SJSA1 (cell line): ENCODE results near the gene RASIP1. TPM values are rescaled to one million over a fixed set of nuclear protein-coding genes. Genes with fewer than 3 reads are reported as not detected.
"Not testable (repeated sequence)": the region's sequence is repeated elsewhere in the genome, so short reads cannot be mapped to it uniquely, and the experiment has no call there.

Source experiments
- DNase-seq, 2 experiments: peaks; one replicate each; pipeline ENCODE4 v3.0.0-alpha.2; 2015 to 2020; ENCODE audit warnings: low spot score in 2 of 2, low read depth in 1 of 2
- H3K27ac ChIP-seq: fragments of 250-450 bp; sonication (Bioruptor Pico); 2 replicates; pipeline ENCODE4 v1.5.1; 2020; ENCODE audit warnings: mild to moderate bottlenecking, moderate library complexity
- H3K27me3 ChIP-seq: fragments of 250-450 bp; sonication (Bioruptor Pico); replicated peaks from 2 replicates; pipeline ENCODE4 v1.5.1; 2020; ENCODE audit warnings: mild to moderate bottlenecking, moderate library complexity
- H3K36me3 ChIP-seq: fragments of 250-450 bp; sonication (Bioruptor Pico); 2 replicates; pipeline ENCODE4 v1.5.1; 2020; ENCODE audit warnings: mild to moderate bottlenecking
- H3K4me1 ChIP-seq: fragments of 250-450 bp; sonication (Bioruptor Pico); replicated peaks from 2 replicates; pipeline ENCODE4 v1.6.1; 2021; ENCODE audit warnings: mild to moderate bottlenecking
- H3K4me3 ChIP-seq: fragments of 250-450 bp; sonication (Bioruptor Pico); 2 replicates; pipeline ENCODE4 v1.5.1; 2020; ENCODE audit warnings: mild to moderate bottlenecking
- H3K9me3 ChIP-seq: fragments of 250-450 bp; sonication (Bioruptor Pico); replicated peaks from 2 replicates; pipeline ENCODE4 v1.5.1; 2020; ENCODE audit warnings: mild to moderate bottlenecking
- total RNA-seq: library from RNA; depleted of rRNA; stranded (reverse); fragments of >200 nt; shearing (Covaris generic); gene quantifications from 2 replicates; pipeline ENCODE4 v1.2.3, GENCODE V29; 2014

The RASIP1 gene
- total RNA-seq, 1 experiment from 2014 or later = 0.21 TPM

DNA sequence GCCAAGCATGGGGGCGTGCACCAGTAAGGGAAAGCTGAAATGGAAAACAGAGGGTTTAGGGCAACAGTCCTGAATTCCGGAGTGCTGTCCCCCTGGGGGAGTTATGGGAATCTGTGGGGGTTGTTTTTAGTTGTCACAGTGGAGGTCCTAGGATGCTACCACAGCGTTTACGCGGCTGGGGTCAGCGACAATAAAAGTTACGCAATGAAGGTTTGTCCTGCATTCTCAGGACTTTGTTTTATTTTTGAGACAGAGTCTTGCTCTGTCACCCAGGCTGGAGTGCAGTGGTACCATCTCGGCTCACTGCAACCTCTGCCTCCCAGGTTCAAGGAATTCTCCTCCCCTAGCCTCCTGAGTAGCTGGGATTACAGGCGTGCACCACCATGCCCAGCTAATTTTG lies 46.8 kb downstream of the RASIP1 start:
- not testable (repeated sequence) for H3K27ac ChIP-seq

DNA sequence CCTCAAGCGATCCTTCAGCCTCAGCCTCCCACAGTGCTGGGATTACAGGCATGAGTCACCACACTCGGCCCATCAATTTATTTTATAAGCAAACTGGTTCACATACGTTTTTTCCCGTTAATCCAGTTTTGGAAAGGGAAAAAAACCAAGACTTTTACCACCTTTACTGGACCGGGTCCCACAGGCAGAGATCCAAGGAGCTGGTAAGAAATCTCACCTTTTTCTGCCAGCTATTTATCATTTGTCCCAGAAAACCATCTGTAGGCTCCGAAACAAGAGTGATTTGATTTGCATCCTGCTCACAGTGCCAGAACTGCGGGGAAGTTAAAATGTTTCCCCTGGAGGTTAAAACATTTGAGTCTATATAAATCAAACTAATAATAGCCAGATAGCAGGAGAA lies 51.0 kb downstream of the RASIP1 start:
- Histone ChIP-seq H3K9me3 (no peaks in the 10 kb centered on the region), H3K27me3 (no peaks in the 10 kb centered on the region), H3K4me1 (no peaks in the 10 kb centered on the region), H3K4me3 (no peak overlapping the region), H3K36me3 (no peaks in the 10 kb centered on the region), H3K27ac (no peak overlapping the region)
- DNase-seq = no peak

More for the DNA sequence above, 46.8 kb downstream of the RASIP1 start:
- not testable (repeated sequence) for H3K27me3 ChIP-seq, H3K9me3 ChIP-seq, DNase-seq, H3K4me1 ChIP-seq, H3K4me3 ChIP-seq, H3K36me3 ChIP-seq

DNA sequence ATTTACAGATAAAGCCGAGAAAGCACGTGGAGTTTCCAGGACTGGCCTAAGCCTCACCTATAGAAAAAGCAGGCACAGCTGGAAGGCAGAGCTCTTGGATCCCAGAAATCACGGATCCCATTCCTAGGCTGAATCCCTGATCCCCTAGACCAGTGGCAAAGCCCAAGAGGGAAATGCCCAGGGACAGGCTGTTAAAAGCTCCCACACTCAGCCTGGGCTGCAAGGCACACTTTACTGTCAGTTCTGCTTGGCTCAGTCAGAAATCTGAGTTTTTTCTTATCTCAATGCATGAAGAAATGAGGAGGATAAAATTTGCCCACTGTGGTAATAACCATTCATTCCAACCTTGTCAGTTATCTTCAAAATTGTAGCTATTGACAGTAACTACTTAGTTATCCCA lies 52.6 kb downstream of the RASIP1 start:
- no peaks in the 10 kb centered on the region for H3K36me3 ChIP-seq
- no peaks in the 10 kb centered on the region for H3K9me3 ChIP-seq
- H3K27ac ChIP-seq = no peak overlapping the region
- H3K4me3 ChIP-seq = no peak overlapping the region
- no peak for DNase-seq
- H3K4me1 ChIP-seq = no peaks in the 10 kb centered on the region
- no peaks in the 10 kb centered on the region for H3K27me3 ChIP-seq

DNA sequence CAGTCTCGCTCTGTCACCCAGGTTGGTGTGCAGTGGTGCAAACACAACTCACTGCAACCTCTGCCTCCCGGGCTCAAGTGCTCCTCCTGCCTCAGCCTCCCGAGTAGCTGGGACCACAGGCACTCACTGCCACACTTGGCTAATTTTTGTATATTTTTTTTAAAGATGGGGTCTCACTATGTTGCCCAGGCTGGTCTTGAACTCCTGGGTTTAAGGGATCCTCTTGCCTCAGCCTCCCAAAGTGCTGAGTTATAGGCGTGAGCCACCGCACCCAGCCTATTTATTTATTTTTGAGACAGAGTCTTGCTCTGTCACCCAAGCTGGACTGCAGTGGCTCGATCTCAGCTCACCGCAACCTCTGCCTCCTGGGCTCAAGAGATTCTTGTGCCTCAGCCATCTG lies 53.8 kb downstream of the RASIP1 start:
- not testable (repeated sequence) for H3K36me3 ChIP-seq, H3K4me3 ChIP-seq, H3K9me3 ChIP-seq, H3K27ac ChIP-seq, H3K27me3 ChIP-seq, DNase-seq, H3K4me1 ChIP-seq

DNA sequence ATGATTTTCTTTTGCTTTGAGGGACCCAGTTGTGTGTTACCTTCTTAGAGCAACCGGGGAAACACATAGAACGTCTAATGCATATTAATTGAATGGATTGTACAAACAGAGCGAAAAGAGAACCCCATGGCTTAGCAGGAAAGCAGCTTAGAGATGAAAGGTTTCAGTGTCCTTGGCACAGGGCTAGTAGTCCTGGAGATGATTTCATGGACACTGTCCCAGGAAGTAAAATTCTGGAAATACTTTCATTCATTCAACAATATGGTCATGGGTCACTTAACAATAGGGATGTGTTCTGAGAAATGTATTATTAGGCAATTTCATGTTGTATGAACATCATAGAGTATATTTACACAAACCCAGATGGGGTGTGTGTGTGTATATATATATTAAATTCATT lies 54.3 kb downstream of the RASIP1 start:
- Histone ChIP-seq H3K27me3 (no peaks in the 10 kb centered on the region), H3K4me1 (0 out of 2 replicates have a peak, but pooled peaks cover 2% of the 10 kb centered on the region), H3K36me3 (no peaks in the 10 kb centered on the region), H3K9me3 (no peaks in the 10 kb centered on the region), H3K27ac (no peak overlapping the region), H3K4me3 (no peak overlapping the region)
- no peak for DNase-seq

DNA sequence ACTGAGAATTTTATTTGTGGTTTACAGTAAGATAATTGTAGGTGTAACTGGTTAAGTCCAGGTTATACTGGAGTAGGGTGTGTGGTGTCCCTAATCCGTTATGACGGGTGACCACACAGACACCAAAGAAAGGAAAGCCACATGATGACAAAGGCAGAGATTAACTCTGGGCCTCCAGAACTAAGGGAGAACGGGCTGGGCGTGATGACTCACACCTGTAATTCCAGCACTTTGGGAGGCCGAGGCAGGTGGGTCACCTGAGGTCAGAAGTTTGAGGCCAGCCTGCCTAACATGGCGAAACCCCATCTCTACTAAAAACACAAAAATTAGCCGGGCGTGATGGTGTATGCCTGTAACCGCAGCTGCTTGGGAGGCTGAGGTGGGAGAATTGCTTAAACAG lies 54.8 kb downstream of the RASIP1 start:
- DNase-seq = no peak
- Histone ChIP-seq H3K4me3 (no peak overlapping the region), H3K36me3 (no peaks in the 10 kb centered on the region)

DNA sequence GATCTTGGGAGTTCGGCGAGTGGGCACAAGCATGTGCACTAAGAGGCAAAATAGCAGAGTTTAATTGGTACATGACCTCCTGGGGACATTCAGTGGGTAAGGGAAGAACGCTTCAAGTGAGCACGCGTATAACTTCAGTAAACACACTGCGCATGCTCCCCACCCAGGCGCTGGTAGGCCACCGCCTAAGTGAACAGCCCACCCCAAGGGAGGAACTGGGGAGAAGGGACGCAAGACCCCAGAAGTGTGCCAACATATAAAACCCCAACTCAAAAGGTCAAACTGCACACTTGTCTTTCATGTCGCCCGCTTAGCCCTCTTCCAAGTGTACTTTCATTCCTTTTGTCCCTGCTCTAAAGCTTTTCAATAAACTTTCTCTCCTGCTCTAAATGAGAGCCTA lies 57.1 kb downstream of the RASIP1 start:
- Histone ChIP-seq H3K36me3 (no peaks in the 10 kb centered on the region), H3K4me1 (0 out of 2 replicates have a peak, but pooled peaks cover 6% of the 10 kb centered on the region), H3K27me3 (no peaks in the 10 kb centered on the region), H3K4me3 (no peak overlapping the region), H3K9me3 (no peaks in the 10 kb centered on the region), H3K27ac (no peak overlapping the region)
- DNase-seq = no peak

More for the DNA sequence above, 54.8 kb downstream of the RASIP1 start:
- no peaks in the 10 kb centered on the region for H3K27me3 ChIP-seq
- no peaks in the 10 kb centered on the region for H3K9me3 ChIP-seq
- H3K27ac ChIP-seq = no peak overlapping the region
- 0 out of 2 replicates have a peak, but pooled peaks cover 6% of the 10 kb centered on the region for H3K4me1 ChIP-seq

DNA sequence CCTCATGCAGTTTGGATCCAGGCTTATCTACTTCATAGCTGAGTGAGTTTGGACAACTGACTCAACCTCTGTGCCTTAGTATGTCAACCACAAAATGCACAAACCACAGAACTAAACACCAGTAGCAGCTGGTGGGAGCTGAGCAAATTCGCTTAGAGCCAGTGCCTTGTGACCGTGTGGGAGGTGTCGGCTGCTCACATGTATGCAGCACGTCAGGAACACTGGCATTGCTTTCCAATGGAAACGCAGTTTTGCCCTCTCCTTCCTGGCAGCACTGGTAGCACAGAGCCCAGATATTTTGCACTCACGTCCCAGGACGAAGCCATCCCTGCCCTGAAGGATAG lies 59.3 kb downstream of the RASIP1 start:
- 0 out of 2 replicates have a peak, but pooled peaks cover 6% of the 10 kb centered on the region for H3K4me1 ChIP-seq
- DNase-seq = no peak
- H3K36me3 ChIP-seq = no peaks in the 10 kb centered on the region
- no peaks in the 10 kb centered on the region for H3K9me3 ChIP-seq
- no peak overlapping the region for H3K27ac ChIP-seq
- H3K4me3 ChIP-seq = no peak overlapping the region
- H3K27me3 ChIP-seq = no peaks in the 10 kb centered on the region

DNA sequence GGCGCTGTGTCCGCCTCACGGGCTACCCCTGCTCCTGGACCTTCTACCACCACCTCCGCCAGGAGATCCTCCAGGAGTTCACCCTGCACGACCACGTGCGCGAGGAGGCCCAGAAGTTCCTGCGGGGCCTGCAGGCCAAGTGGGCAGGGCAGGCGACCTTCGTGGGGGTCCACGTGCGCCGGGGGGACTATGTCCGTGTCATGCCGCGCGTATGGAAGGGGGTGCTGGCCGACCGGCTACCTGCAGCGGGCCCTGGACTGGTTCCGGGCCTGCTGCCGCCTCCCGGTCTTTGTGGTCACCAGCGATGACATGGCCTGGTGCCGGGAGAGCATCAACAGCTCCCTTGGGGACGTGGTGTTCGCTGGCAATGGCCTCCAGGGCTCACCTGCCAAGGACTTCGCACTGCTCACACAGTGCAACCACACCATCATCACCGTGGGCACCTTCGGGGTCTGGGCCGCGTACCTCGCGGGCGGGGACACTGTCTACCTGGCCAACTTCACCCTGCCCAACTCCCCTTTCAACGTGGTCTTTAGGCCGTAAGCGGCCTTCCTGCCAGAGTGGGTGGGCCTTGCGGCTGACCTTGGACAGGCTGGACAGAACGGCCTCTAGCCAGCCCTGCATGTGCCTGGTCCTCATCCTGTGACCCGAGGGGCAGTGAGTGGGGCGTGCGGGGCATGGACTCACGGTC lies 59.8 kb downstream of the RASIP1 start:
- no peak for DNase-seq
- Histone ChIP-seq H3K27me3 (no peaks in the 10 kb centered on the region), H3K4me3 (no peak overlapping the region), H3K4me1 (0 out of 2 replicates have a peak, but pooled peaks cover 6% of the 10 kb centered on the region), H3K27ac (no peak overlapping the region), H3K36me3 (no peaks in the 10 kb centered on the region), H3K9me3 (no peaks in the 10 kb centered on the region)

DNA sequence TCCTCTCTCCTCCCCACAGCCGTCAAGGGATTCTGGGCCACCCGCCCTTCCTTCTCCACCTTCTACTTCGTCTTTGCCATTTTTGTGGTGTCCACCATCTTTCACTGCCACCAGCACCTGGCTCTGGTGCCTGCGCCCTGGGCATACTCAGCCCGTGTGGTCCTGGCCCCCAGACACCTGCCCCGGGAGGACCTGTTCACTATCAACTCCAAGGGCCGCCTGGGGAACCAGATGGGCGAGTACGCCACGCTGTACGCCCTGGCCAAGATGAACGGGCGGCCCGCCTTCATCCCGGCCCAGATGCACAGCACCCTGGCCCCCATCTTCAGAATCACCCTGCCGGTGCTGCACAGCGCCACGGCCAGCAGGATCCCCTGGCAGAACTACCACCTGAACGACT lies 60.4 kb downstream of the RASIP1 start:
- not testable (repeated sequence) for H3K4me3 ChIP-seq, H3K4me1 ChIP-seq, DNase-seq, H3K9me3 ChIP-seq, H3K27me3 ChIP-seq, H3K36me3 ChIP-seq, H3K27ac ChIP-seq

DNA sequence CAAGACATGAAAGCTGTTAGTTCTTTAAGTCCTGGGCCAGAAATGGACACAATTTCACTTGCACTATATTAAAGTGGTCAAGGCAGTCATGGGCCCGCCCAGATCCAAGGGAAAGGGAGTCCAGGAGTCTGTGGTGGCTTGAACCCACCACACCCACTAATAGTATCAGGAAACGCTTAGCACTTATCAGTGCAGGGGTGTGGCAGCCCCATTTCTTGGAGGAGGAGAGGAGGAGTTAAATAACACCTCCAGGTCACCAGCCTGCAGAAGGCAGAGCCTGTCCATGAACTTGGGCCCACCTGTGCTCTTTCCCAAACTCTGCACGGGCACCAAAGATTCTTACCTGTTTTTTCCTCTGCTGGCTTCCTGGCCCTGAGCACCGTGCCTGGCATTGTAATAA lies 62.2 kb downstream of the RASIP1 start:
- Histone ChIP-seq H3K4me3 (no peak overlapping the region), H3K27ac (no peak overlapping the region), H3K4me1 (0 out of 2 replicates have a peak, but pooled peaks cover 6% of the 10 kb centered on the region), H3K9me3 (no peaks in the 10 kb centered on the region), H3K36me3 (no peaks in the 10 kb centered on the region), H3K27me3 (no peaks in the 10 kb centered on the region)
- DNase-seq = no peak

DNA sequence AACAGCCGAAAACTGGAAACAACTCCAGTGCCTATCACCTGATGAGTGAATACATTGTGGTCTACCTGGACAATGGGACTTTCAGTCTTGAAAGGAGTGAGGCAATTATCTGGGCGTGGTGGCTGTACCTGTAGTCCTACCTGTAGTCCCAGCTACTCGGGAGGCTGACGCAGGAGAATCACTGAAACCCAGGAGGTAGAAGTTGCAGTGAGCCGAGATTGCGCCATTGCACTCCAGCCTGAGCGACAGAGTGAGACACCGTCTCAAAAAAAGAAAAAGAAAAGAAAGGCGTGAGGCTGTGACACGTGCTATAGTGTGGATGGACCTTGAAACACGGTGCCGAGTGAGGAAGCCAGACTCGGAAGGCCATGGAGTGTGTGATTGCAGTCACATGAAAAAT lies 63.5 kb downstream of the RASIP1 start:
- Histone ChIP-seq H3K27me3 (no peaks in the 10 kb centered on the region), H3K36me3 (no peaks in the 10 kb centered on the region), H3K4me3 (no peak overlapping the region), H3K27ac (no peak overlapping the region), H3K9me3 (no peaks in the 10 kb centered on the region), H3K4me1 (0 out of 2 replicates have a peak, but pooled peaks cover 6% of the 10 kb centered on the region)
- DNase-seq = no peak

DNA sequence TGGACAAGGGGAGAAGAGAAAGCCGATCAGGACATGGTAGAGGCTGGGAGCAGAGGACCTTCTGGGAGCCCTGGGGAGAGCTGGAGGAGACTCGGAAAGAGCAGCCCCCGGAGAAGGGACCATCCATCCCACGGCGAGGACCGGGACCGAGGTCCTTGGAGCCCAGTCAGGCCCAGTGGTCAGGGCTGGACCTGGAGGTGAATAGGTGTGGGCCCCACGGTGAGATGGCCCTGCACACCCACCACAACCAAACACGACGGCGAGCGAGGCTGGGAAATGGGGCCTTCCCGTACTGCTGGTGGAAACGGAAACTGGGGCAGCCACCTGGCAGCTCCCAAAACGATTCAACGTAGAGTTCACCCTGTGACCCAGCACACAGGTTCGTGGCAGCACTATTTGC lies 63.9 kb downstream of the RASIP1 start:
- 0 out of 2 replicates have a peak, but pooled peaks cover 6% of the 10 kb centered on the region for H3K4me1 ChIP-seq
- no peaks in the 10 kb centered on the region for H3K36me3 ChIP-seq
- no peaks in the 10 kb centered on the region for H3K27me3 ChIP-seq
- no peak for DNase-seq
- H3K9me3 ChIP-seq = no peaks in the 10 kb centered on the region
- H3K4me3 ChIP-seq = no peak overlapping the region
- no peak overlapping the region for H3K27ac ChIP-seq

DNA sequence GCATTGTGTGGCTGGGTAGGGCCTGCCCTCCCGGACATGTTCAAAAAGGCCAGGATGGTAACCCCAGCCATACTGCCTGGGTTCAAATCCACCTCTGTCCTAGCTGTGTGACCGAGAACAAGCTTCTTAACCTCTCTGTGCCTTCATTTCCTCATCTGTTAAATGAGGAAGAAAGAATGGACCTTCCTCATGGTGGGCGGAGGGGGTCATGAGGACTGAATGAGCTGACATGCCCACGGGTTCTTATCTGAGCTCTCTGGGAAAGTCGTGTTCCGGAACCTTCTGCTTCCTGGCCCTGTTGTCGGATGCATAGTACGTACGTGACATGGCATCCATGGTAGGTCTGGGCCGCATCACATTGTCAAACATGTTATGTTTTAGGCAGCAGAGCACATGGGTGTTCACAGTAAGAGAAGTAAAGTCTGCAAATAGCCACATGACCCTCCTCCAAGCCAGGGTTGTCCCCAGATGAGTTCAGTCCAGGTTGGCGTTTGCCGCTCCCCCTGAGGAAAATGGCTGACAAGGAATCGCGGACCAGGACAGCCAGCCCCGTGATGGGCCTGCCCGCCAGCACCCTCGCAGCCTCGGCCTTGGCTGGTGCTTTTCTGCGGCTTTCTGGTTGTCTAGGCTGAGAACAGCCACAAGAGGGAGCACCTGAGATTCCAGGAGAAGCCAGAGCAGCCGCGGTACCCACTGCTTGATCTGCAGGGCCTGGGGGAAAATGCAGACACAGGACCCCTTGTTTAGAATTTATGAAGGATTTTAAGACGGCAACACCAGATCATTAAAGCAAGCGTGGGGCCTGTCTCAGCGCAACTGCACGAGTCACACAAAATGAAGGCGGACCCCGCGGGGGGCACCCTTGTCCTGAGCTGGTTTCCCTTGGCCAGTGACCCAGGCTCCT lies 65.2 kb downstream of the RASIP1 start:
- DNase-seq = peak; percentile 71 to 82
- no peaks in the 10 kb centered on the region for H3K27me3 ChIP-seq
- no peak overlapping the region for H3K4me3 ChIP-seq
- H3K9me3 ChIP-seq = no peaks in the 10 kb centered on the region
- no peak overlapping the region for H3K27ac ChIP-seq
- H3K4me1 ChIP-seq = no peaks in the 10 kb centered on the region
- H3K36me3 ChIP-seq = no peaks in the 10 kb centered on the region
